CD4-positive, alpha-beta T cell treated with Interleukin-12 subunit alpha and Interleukin-12 subunit beta, for 1 hour (primary cell): ENCODE measurements around the gene SIK2.

Source experiments
- DNase-seq: peaks from one replicate; pipeline ENCODE4 v3.0.0-alpha.2; 2020

Gene SIK2

DNA sequence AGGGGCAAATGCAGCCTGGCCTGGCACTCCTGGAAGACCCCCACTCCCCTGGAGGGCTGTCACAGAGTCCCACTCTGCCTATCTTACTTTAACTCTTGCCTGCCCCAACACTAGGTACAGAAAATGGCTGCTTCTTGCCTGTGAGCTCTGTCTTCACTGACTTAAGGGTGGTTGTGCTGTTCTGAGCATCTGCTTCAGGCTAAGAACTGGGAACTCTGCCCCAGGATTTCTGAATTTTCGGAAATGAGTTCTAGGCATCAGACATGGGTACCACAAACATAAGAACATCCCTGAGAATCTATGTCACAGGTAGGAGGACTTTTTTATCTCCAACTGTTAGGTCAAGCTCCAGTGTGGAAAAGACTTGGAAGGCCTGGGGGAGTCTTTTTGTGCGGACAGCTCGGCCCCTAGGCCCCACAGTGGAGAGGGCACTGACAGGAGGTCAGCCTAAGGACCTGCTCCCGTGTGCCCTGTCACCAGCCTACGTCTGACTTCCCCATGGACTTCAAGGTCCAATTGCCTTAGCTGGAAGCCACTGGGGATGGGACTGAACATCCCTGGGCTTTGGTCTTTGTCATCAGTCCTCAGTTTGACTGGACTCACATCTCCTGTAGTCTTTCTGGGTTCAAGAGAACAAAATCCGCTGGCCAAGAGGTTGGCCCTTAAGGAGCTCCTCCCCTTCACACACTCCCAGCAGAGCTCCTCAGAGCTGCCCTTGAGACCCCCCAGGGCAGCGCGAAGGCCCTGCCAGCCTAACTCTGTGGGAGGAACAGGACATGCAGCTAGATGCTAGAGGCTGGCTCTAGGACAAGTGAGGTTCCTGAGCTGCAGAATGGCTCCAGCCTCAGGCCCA lies 132.1 kb downstream of the SIK2 start:
- DNase-seq = no peak

DNA sequence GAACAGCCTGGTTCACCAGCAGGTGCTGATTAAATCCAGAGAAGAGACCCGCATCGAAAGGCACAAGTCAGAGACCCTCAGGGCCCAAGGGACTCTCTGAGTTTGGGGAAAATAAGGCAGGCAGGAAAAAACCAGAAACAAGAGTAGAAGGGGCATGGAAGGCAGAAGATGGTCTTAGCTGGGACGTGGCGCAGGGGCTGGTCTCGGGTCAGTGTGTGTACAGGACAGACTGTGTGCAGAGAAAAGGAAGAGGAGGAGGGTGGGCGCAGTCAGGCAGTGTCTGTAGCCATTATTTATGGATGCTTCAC lies 132.7 kb downstream of the SIK2 start:
- no peak for DNase-seq

- no peak for DNase-seq
Observed at GRCh38 chr11:111735262-111736116, 133.2 kb downstream of the SIK2 start.

DNA sequence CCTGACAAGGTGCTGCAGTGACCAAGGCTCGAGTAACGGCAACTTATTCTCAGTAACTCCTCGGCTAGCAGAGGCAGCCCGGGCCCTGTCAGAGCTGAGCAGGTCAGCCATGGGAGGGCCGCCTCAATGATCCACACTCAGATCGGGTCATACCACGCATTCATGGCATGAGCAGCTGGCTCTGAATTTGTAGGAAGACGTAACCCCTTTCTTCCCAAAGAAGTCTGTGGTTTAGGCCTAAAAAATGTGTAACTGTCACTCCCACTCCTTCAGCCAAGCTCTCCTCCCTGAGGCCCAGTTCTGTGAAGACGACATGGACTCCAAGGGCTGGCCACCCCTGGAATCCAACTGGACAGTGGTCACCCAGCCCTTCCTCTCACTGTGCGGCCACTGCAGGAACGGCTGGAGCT lies 133.9 kb downstream of the SIK2 start:
- no peak for DNase-seq

DNA sequence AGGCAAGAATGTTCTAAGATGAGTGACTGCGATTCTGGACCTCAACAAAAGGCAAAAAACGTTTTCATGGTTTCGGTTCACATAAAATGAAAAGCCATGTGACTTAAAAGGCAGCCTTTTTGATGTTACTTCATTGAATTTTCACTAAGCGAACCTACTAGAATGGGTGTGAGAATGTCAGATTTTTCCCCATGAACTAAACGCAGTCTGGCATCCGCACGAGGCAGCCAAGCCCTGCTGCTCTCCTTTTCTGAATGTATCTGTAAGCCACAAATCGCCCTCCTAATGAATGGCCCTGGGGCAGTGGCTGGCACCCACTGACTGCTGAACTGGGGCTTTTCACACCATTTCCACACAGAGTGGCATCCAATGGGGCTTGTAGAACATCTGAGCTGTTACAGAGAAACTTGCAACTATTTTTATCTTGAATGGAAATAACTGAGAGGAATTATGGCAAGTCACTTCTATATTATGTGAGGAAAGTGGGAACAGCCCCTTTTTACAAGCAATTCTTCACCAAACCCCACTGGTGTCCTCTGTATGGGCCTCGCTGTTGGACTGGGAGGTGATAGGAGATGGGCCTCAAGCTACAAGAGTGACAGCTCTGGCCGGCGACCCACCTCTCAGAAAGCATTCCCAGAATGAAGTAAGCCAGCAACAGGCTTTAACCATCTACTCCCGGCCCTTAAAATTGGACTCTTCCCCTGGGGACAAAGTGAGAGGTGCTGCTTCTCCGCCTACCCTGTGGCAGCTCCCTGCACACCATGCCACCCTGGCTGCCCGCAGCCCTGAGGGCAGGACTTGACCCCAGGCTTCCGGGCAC lies 134.6 kb downstream of the SIK2 start:
- DNase-seq = no peak

DNA sequence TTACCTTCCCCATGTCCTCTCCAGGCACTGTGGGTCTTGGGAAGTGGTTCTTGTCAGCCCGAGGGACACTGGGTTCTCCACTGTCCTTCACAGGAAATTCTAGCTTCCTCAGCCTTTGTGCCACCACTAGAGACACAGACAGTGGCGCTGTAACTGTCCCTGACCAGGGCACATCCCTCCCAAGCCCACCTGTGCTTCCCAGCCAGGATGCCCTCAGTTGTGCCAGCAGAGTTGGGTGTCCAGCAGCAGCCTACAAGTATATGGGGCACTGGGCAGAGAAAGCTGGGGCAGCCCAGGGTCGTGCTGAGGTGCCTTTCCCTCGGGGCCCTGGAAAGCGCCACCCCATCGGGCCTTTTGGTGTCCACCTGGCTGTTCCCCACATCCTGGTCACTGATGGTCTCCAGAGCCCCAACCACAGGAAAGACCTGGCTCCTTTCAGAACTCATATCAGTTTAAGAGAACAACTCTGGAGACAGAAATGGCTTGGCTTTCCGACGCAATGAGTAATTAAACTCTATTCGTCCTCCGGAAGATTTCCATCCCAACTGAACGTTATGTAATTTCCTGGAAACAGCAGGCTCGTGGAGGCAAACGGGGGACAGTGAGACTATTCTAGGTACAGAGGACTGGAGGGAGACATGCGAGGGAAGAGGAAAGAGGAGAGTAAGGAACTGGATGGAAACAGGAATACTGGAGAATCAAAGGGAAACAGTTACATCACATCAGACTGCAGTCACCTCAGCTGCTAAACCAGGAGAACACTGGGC lies 135.4 kb downstream of the SIK2 start:
- DNase-seq = no peak

GRCh38 chr11:111739299-111739698 lies 137.1 kb downstream of the SIK2 start:
- DNase-seq = no peak

- DNase-seq = no peak
Observed at GRCh38 chr11:111741751-111742150, 139.5 kb downstream of the SIK2 start.

GRCh38 chr11:111743700-111744099 lies 141.5 kb downstream of the SIK2 start:
- no peak for DNase-seq

DNA sequence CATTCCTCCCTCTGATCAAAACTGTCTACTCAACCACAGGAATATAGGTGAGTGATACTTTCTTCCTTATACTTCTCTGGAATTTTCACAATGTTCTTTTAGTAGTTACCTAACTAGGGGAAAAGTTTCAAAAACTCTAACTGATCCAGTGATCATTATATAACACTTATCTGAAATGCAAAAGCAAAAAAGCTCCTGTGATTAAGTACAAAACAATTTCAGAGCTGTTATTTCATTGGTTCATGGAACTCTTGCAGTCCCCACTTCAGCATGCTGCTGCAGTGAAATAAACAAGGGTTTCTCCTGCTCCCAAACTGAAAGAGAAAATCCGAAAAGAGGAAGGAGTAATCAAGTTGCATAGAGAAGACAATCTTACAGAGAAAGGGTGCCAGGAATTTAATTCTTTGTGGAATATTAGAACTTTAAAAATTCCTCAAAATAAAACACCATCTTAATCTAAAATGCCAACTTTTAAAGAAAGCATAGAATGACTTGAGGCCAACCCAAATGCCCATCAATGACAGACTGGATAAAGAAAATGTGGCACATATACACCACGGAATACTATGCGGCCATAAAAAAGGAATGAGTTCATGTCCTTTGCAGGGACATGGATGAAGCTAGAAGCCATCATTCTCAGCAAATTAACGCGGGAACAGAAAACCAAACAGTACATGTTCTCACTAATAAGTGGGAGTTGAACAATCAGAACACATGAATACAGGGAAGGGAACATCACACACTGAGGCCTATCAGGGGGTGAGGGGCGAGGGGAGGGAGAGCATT lies 143.7 kb downstream of the SIK2 start:
- DNase-seq = no peak

DNA sequence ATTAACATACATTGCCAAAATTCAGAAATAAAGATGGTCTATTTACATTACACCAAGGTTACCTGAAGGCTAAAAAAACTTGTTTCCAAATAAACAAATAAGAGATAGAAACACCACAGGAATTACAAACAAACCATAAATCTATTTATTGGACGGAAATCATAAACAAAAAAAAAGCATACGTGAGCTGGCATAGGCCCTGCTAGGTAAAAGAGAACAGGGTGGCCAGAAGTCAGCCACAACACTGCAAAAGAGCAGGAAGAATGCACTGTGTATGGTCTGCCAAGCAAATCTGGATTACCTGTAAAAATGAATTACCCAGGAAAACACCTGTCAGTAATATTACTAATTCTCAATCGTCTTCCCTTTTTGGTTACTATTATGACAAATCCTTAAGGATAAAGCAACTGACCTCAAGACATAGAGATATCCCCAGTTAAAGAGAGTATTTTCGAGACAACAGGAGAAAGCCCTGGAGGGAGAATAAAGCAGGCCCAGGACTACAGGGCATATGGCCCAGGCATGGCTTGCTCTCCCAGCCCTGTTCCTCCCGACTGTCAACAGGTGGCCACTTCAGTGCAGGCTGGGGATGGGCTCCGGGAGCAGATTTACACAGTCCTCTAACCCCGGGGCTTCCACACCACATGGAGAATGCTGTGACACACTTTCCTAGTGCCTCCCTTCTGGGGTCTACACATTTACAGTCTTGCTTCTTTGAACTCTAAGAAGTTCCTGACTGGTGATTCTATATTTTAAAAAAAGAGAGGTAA lies 146.0 kb downstream of the SIK2 start:
- DNase-seq = no peak

DNA sequence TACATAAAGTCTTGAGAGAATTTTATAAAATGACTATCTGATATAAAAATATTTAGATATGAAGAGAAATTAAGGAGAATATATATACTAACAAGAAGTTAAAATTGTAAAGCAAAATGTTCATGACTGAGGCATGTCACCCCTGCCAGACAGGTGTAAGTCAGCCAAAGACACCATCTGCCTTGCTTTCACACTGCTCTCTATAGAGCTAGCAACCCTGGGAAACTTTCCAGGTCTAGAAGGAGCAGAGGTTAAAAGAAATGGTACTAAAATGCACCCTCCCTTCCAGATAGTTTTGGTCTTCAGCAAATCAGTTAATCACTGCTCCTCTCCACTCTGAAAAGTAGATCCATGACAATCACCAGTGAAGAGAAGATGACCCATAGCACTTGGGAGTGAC lies 147.4 kb downstream of the SIK2 start:
- DNase-seq = no peak

DNA sequence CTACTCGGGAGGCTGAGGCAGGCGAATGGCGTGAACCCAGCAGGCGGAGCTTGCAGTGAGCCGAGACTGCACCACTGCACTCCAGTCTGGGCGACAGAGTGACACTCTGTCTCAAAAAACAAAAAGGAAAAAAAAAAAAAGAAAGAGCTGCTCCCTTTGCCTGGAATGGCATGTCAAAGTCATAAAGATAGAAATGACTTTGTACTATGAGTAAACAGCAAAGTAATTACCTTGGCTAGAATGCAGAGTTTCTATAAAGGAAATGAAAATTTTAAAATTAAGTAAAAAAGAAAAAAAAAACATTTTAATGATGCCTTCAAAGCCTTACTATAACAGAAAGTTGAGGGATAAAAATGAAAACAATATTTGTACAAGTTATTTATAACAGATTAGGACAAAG lies 153.8 kb downstream of the SIK2 start:
- DNase-seq = no peak

GRCh38 chr11:111759376-111759775 lies 157.1 kb downstream of the SIK2 start:
- DNase-seq = no peak

DNA sequence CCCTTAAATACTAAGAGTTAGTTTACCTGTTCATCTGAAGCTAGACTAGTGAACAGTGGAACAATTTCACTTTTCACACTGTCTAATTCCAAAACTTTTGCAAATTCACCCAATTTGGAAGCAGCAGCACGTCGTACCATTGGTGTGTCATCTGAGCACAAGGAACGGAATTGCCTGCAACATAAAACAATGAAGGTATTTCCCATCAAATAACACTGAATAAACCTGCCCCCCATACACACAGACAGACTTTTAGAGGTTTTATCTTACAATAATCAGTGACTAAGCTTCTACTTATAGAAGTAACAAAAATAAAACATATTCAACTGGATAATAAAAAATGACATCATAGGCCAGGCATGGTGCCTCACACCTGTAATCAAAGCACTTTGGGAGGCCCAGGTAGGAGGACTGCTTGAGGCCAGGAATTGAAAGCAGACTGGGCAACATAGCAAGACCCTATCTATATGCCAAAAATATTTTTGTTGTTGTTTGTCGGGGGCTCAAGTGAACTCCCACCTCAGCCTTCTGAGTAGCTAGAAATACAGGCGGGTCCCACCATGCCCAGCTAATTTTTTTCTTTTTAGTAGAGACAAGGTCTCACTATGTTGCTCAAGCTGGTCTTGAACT lies 157.6 kb downstream of the SIK2 start:
- no peak for DNase-seq

DNA sequence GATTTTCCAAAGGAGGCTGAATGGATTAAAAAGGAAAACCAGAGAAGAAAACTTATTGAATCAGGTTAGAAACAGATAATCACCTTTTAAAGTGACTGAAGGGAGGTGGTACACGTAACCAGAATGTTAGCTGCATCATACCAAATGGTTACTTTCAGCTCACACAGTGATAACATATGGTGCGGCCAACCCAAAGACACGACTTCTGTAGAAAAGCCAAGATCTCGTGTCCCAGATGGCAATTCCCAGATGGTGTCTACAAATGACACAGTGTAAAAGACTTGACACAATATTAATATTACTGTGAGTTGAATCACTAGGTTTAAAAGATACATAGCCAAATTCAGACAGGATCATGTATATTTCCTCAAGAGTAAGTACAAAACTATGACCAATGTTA lies 158.8 kb downstream of the SIK2 start:
- no peak for DNase-seq

- no peak for DNase-seq
Observed at GRCh38 chr11:111762526-111762925, 160.3 kb downstream of the SIK2 start.

GRCh38 chr11:111762981-111763643 lies 160.9 kb downstream of the SIK2 start:
- DNase-seq = no peak

- no peak for DNase-seq
Observed at GRCh38 chr11:111764621-111765020, 162.4 kb downstream of the SIK2 start.
